Kidney (tissue), 14 donors: ENCODE data around the gene DCAF11. TPM values are rescaled to one million over a fixed set of nuclear protein-coding genes. Genes with fewer than 3 reads are reported as not detected.

Experiments used
- DNase-seq, 5 donors: peaks; one replicate each; pipeline ENCODE4 v3.0.0-alpha.2; 2013 to 2020
- FAIRE-seq: peaks from 2 replicates; lab custom pipeline; 2012; peaks lifted over from hg19 to GRCh38; lab: Jason Lieb, UNC
- H3K27ac ChIP-seq, 2 donors: one replicate each; pipeline ENCODE4 v1.7.0; 2013; ENCODE audit warnings: low read depth in 2 of 2, low read length in 2 of 2, inconsistent platforms in 1 of 2
- H3K27me3 ChIP-seq: one replicate; pipeline ENCODE4 v1.7.1; 2013; ENCODE audit warnings: low read length, inconsistent platforms; ENCODE audit not compliant: control insufficient read depth, insufficient read depth
- H3K36me3 ChIP-seq, 3 donors: one replicate each; pipeline versions ENCODE4 v1.7.0 to v1.7.1; 2013; ENCODE audit warnings: low read length in 3 of 3, control low read depth in 1 of 3, inconsistent platforms in 1 of 3; ENCODE audit not compliant: insufficient read depth in 3 of 3, control insufficient read depth in 2 of 3
- H3K4me1 ChIP-seq, 3 donors: one replicate each; pipeline versions ENCODE4 v1.7.0 to v1.7.1; 2013; ENCODE audit warnings: low read length in 3 of 3, inconsistent platforms in 1 of 3, low read depth in 1 of 3; ENCODE audit not compliant: control insufficient read depth in 2 of 3, insufficient read depth in 2 of 3
- H3K4me3 ChIP-seq, 3 donors: one replicate each; pipeline versions ENCODE4 v1.7.0 to v1.8.1; 2013; ENCODE audit warnings: low read length in 3 of 3, control low read depth in 1 of 3, inconsistent platforms in 1 of 3
- H3K9ac ChIP-seq, 3 donors: one replicate each; pipeline versions ENCODE4 v1.7.0 to v1.7.1; 2013; ENCODE audit warnings: low read length in 3 of 3, control low read depth in 1 of 3, inconsistent platforms in 1 of 3
- H3K9me3 ChIP-seq, 3 donors: one replicate each; pipeline versions ENCODE4 v1.7.0 to v1.7.1; 2013; ENCODE audit warnings: low read length in 3 of 3, control low read depth in 1 of 3, inconsistent platforms in 1 of 3; ENCODE audit not compliant: control insufficient read depth in 2 of 3, insufficient read depth in 1 of 3
- intact Hi-C: fragments of 100-400 bp; cut with DNase I; formaldehyde crosslinking; loops from one replicate; pipeline ENCODE4 v1.11.1; 2022
- polyA plus RNA-seq: library from polyadenylated mRNA; stranded (reverse); fragments of 350-450 nt; fragmentation: Illumina TruSeq; extraction: RNeasy Lipid Tissue Mini Kit (QIAGEN cat#74804); gene quantifications from one replicate; pipeline ENCODE4 v1.2.3, GENCODE V29; 2014; ENCODE audit warnings: low read depth, low replicate concordance; ENCODE audit not compliant: insufficient read depth
- total RNA-seq: library from RNA; stranded (reverse); fragmentation: NEBNext Ultra II Directional; extraction: Animal tissue kit (Norgen Biotek cat#: 25700); gene quantifications from one replicate; pipeline ENCODE4 v1.2.1, GENCODE V29; 2021
- TF ChIP-seq, protein P1 (sequence below): IDR thresholded peaks from 3 replicates; pipeline ENCODE4 v1.5.1; 2012; ENCODE audit warnings: mild to moderate bottlenecking, moderate library complexity, borderline replicate concordance; ENCODE audit not compliant: insufficient read depth; ENCODE audit errors: extremely low read depth
- donor health status: control.
- donor health status: control.
- donor health status: control.
- donor health status: control.
- donor health status: control.
- donor health status: DM: yes; HTN: yes; CAD: no.
- donor health status: Normal renal cell carcinoma (clear cell type).

The DCAF11 gene
- total and polyA plus RNA-seq, 2 donors from 2014 or later, result 69.4 to 81.1 TPM

- Histone ChIP-seq H3K36me3 (peaks cover 0 to 31% (median 14%) of the 10 kb centered on the region in 3 donors), H3K4me3 (no peak overlapping the region), H3K27me3 (no peaks in the 10 kb centered on the region), H3K4me1 (peaks cover 0 to 18% (median 4%) of the 10 kb centered on the region in 3 donors), H3K9ac (no peak overlapping the region), H3K27ac (no peak overlapping the region), H3K9me3 (no peaks in the 10 kb centered on the region)
- DNase-seq (peak in 1 of 5 donors; percentile 49), FAIRE-seq (no peak)
- intact Hi-C loops, result no loop called here
- TF ChIP-seq, protein P1, sequence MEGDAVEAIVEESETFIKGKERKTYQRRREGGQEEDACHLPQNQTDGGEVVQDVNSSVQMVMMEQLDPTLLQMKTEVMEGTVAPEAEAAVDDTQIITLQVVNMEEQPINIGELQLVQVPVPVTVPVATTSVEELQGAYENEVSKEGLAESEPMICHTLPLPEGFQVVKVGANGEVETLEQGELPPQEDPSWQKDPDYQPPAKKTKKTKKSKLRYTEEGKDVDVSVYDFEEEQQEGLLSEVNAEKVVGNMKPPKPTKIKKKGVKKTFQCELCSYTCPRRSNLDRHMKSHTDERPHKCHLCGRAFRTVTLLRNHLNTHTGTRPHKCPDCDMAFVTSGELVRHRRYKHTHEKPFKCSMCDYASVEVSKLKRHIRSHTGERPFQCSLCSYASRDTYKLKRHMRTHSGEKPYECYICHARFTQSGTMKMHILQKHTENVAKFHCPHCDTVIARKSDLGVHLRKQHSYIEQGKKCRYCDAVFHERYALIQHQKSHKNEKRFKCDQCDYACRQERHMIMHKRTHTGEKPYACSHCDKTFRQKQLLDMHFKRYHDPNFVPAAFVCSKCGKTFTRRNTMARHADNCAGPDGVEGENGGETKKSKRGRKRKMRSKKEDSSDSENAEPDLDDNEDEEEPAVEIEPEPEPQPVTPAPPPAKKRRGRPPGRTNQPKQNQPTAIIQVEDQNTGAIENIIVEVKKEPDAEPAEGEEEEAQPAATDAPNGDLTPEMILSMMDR, result no peak
These were observed 16.2 kb upstream of the DCAF11 start for GRCh38 chr14:24098229-24098926.

DNA sequence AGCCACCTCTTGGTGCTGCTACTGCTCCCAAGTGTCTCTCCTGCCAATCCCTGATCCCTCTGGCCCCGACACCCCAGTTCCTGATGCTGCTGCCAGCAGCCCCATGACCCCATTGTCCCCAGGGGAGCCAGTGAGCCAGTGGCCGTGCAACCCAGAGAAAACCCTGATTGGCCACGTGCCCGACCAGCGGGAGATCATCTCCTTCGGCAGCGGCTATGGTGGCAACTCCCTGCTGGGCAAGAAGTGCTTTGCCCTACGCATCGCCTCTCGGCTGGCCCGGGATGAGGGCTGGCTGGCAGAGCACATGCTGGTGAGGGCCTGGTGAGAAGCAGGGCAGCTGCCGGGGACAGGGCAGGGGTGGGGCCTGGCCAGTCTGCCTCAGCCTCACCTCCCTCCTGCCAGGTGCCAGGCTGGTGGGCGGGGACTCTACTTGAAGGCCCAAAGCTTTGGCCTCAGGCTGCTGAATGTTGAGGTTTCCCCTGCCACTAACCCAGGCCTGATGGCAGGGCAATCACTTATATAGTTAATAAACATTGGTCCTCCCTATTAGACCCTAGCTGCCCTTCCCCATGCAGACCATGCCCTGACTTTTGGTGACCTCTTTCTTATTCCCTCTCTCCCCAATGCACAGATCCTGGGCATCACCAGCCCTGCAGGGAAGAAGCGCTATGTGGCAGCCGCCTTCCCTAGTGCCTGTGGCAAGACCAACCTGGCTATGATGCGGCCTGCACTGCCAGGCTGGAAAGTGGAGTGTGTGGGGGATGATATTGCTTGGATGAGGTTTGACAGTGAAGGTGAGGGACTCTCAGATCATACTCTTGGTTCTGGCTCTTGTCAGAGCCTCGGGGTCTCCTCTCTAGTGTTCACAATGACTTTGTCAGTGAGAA lies 15.4 kb upstream of the DCAF11 start:
- FAIRE-seq (no peak), DNase-seq (peak in 1 of 5 donors; percentile 71)
- H3K4me1 ChIP-seq, result peaks cover 0 to 14% (median 4%) of the 10 kb centered on the region in 3 donors
- no peaks in the 10 kb centered on the region for H3K9me3 ChIP-seq
- TF ChIP-seq, protein P1, result no peak
- intact Hi-C loops, result no loop called here
- peaks cover 0 to 31% (median 16%) of the 10 kb centered on the region in 3 donors for H3K36me3 ChIP-seq
- H3K9ac ChIP-seq, result no peak overlapping the region
- no peaks in the 10 kb centered on the region for H3K27me3 ChIP-seq
- H3K27ac ChIP-seq, result no peak overlapping the region
- H3K4me3 ChIP-seq, result no peak overlapping the region

DNA sequence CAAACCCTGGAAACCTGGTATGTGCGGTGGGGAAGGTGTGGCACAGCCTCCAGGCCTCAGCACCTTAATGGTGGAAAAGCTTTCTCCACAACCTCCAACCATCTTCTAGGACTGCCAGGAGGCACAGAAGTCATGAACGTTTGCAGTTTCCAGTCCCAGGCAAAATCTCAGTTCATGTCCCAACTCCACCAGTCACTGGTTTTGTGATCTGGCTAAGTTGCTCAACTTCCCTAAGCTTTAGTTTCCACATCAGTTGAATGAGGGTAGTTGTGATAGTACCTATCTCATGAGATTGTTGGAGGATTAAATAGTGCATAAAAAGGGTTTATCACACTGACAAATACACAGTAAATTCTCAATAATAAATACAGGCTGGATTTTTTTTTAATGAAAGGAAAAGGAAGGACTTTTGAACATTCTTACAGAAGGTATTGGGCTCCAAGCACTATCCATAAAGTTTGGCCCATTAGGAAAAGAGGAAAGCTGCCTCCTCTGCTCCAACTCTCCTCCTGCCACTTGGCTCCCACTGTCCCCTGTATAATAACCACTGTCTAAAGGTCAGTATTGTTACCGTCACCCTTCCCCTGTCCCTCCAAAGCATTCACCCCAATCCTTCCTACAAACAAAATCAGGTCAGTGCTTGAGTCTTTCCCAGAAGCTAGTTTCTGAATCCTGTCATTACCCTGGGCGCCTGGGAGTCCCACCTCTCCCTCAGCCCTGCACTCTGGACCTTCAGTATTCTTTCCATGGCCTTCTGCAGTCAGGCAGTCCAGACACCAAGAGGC lies 14.2 kb upstream of the DCAF11 start:
- TF ChIP-seq, protein P1, result no peak
- DNase-seq, result peak in 1 of 5 donors; percentile 7
- no peak overlapping the region for H3K4me3 ChIP-seq
- H3K27me3 ChIP-seq, result no peaks in the 10 kb centered on the region
- intact Hi-C loops, result no loop called here
- H3K27ac ChIP-seq, result no peak overlapping the region
- peaks cover 0 to 31% (median 16%) of the 10 kb centered on the region in 3 donors for H3K36me3 ChIP-seq
- H3K9ac ChIP-seq, result no peak overlapping the region
- peaks cover 0 to 10% (median 0%) of the 10 kb centered on the region in 3 donors for H3K4me1 ChIP-seq
- H3K9me3 ChIP-seq, result no peaks in the 10 kb centered on the region
- no peak for FAIRE-seq
